HEK293 (cell line): ENCODE data around the gene FOXO1.

Experiments used
- CTCF ChIP-seq: fragments of 450-650 bp; formaldehyde crosslinking; IDR thresholded peaks from 2 replicates; pipeline ENCODE4 v1.5.1; 2016; ENCODE audit warnings: missing biosample characterization, missing genetic modification characterization
- TCF7L2 ChIP-seq: IDR thresholded peaks from 2 replicates; pipeline ENCODE4 v1.6.1; 2011; ENCODE audit warnings: low read depth, mild to moderate bottlenecking, inconsistent platforms, low read length, moderate library complexity, borderline replicate concordance
- YY1 ChIP-seq: fragments of 450-650 bp; formaldehyde crosslinking; IDR thresholded peaks from 2 replicates; pipeline ENCODE4 v1.5.1; 2018; ENCODE audit warnings: missing biosample characterization, missing genetic modification characterization
- ZBTB8A ChIP-seq: fragments of 450-650 bp; formaldehyde crosslinking; IDR thresholded peaks from 2 replicates; pipeline ENCODE4 v1.5.1; 2016; ENCODE audit warnings: missing biosample characterization, missing genetic modification characterization
- ZEB2 ChIP-seq: fragments of 450-650 bp; formaldehyde crosslinking; IDR thresholded peaks from 2 replicates; pipeline ENCODE4 v1.5.1; 2016; ENCODE audit warnings: missing biosample characterization, missing genetic modification characterization
- ZNF19 ChIP-seq: fragments of 450-650 bp; formaldehyde crosslinking; IDR thresholded peaks from 2 replicates; pipeline ENCODE4; 2016; ENCODE audit warnings: missing biosample characterization, missing genetic modification characterization, low read depth
- ZNF24 ChIP-seq: fragments of 450-650 bp; formaldehyde crosslinking; IDR thresholded peaks from 2 replicates; pipeline ENCODE4 v1.5.1; 2016; ENCODE audit warnings: missing biosample characterization, missing genetic modification characterization

- no peak for TF ChIP-seq ZNF24 (tag by site-specific recombination)
- TF ChIP-seq TCF7L2 = no peak
- TF ChIP-seq CTCF (tag by site-specific recombination) = no peak
- TF ChIP-seq ZEB2 (tag by site-specific recombination) = no peak
- no peak for TF ChIP-seq YY1 (tag by site-specific recombination)
- TF ChIP-seq ZBTB8A = no peak
- TF ChIP-seq ZNF19 (tag by site-specific recombination) = no peak
Observed at GRCh38 chr13:40637643-40638042, 28.8 kb downstream of the FOXO1 start.
